Uterus (tissue), 2 donors: ENCODE measurements around the gene CFAP20DC.
"Not testable (repeated sequence)": the region's sequence is repeated elsewhere in the genome, so short reads cannot be mapped to it uniquely, and the experiment has no call there.

Experiments used
- CTCF ChIP-seq, 4 experiments: fragments of 200-600 bp in 2 of 4; fragments of 450-650 bp in 2 of 4; sonication (generic) in 2 of 4; IDR thresholded peaks; one replicate each; pipeline ENCODE4 v1.5.1; 2016 to 2019; ENCODE audit warnings: antibody characterized with exemption in 4 of 4, mild to moderate bottlenecking in 2 of 4, moderate library complexity in 1 of 4
- POLR2A ChIP-seq, 2 donors: fragments of 450-650 bp; IDR thresholded peaks; one replicate each; pipeline ENCODE4 v1.6.1; 2016; ENCODE audit warnings: antibody characterized with exemption in 2 of 2, mild to moderate bottlenecking in 1 of 2, moderate library complexity in 1 of 2

DNA sequence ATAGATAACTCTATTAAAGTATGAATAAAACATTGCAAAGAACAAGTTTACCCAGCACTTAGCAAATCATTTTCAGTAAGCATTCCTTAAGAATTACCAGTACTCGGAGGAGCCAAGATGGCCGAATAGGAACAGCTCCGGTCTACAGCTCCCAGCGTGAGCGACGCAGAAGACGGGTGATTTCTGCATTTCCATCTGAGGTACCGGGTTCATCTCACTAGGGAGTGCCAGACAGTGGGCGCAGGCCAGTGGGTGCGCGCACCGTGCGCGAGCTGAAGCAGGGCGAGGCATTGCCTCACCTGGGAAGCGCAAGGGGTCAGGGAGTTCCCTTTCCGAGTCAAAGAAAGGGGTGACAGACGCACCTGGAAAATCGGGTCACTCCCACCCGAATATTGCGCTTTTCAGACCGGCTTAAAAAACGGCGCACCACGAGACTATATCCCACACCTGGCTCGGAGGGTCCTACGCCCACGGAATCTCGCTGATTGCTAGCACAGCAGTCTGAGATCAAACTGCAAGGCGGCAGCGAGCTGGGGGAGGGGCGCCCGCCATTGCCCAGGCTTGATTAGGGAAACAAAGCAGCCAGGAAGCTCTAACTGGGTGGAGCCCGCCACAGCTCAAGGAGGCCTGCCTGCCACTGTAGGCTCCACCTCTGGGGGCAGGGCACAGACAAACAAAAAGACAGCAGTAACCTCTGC, 207.6 kb downstream of the CFAP20DC start:
- TF ChIP-seq CTCF, POLR2A (IDR thresholded peaks at IDR 0.05): not testable (repeated sequence)
